Endodermal cell (in vitro differentiated cells): ENCODE results near the gene CFAP251. TPM values are rescaled to one million over a fixed set of nuclear protein-coding genes. Genes with fewer than 3 reads are reported as not detected.
"Not testable (repeated sequence)": the region's sequence is repeated elsewhere in the genome, so short reads cannot be mapped to it uniquely, and the experiment has no call there.

Experiments used
- DNase-seq: peaks from one replicate; pipeline ENCODE4 v3.0.0-alpha.2; 2017
- H3K27ac ChIP-seq: 2 replicates; pipeline ENCODE4 v1.5.1; 2013; ENCODE audit warnings: mild to moderate bottlenecking, low read depth, low read length, moderate library complexity
- H3K27me3 ChIP-seq: 2 replicates; pipeline ENCODE4 v1.6.1; 2013; ENCODE audit warnings: mild to moderate bottlenecking, low read length, moderate library complexity; ENCODE audit not compliant: insufficient read depth, control insufficient read depth, poor library complexity, severe bottlenecking
- H3K36me3 ChIP-seq: 2 replicates; pipeline ENCODE4 v1.7.0; 2013; ENCODE audit warnings: mild to moderate bottlenecking, low read length, moderate library complexity; ENCODE audit not compliant: control insufficient read depth, insufficient read depth
- H3K4me1 ChIP-seq: one replicate; pipeline ENCODE4 v1.7.0; 2013; ENCODE audit warnings: low read length; ENCODE audit not compliant: control insufficient read depth, insufficient read depth
- H3K4me3 ChIP-seq: 2 replicates; pipeline ENCODE4 v1.5.1; 2013; ENCODE audit warnings: mild to moderate bottlenecking, low read length, moderate library complexity
- H3K9ac ChIP-seq: 2 replicates; pipeline ENCODE4 v1.6.1; 2013; ENCODE audit warnings: mild to moderate bottlenecking, low read length, moderate library complexity; ENCODE audit not compliant: poor library complexity, severe bottlenecking; ENCODE audit errors: extremely low read depth
- H3K9me3 ChIP-seq: 2 replicates; pipeline ENCODE4 v1.6.1; 2013; ENCODE audit warnings: mild to moderate bottlenecking, low read length, moderate library complexity; ENCODE audit not compliant: control insufficient read depth
- H3K27ac Mint-ChIP-seq: 2 replicates; pipeline ENCODE4 v1.8.0; 2020; ENCODE audit warnings: mixed read lengths
- H3K27me3 Mint-ChIP-seq: 2 replicates; pipeline ENCODE4 v1.8.0; 2021; ENCODE audit warnings: mild to moderate bottlenecking, mixed read lengths; ENCODE audit not compliant: insufficient read depth
- H3K36me3 Mint-ChIP-seq: 2 replicates; pipeline ENCODE4 v1.8.0; 2020; ENCODE audit warnings: low read depth, mixed read lengths
- H3K4me1 Mint-ChIP-seq: 2 replicates; pipeline ENCODE4 v1.8.0; 2020; ENCODE audit warnings: mixed read lengths
- H3K4me3 Mint-ChIP-seq: 2 replicates; pipeline ENCODE4 v1.8.0; 2020; ENCODE audit warnings: mild to moderate bottlenecking, moderate library complexity, mixed read lengths
- H3K9me3 Mint-ChIP-seq: 2 replicates; pipeline ENCODE4 v1.8.0; 2020; ENCODE audit warnings: mild to moderate bottlenecking, mixed read lengths
- whole genome bisulfite sequencing, 2 experiments: methylation state at CpG; one replicate each; pipeline versions ENCODE4 v1.1.5 to v1.1.7; 2013; ENCODE audit warnings: missing lambda C conversion rate in 2 of 2, mixed read lengths in 1 of 2; ENCODE audit not compliant: insufficient coverage in 1 of 2, insufficient read length in 1 of 2; 5-methylcytosine and 5-hydroxymethylcytosine counted together
- total RNA-seq, 2 donors: library from RNA; stranded (reverse); fragmentation: NEBNext Ultra II Directional in 1 of 2; extraction: Animal tissue kit (Norgen Biotek cat#: 25700) in 1 of 2; gene quantifications; 2 replicates in 1 of 2; 3 replicates in 1 of 2; pipeline ENCODE4 v1.2.1, GENCODE V29; 2021
- TF ChIP-seq, protein P1 (sequence below): fragments of 200-600 bp; sonication (generic); conservative IDR thresholded peaks from 2 replicates; pipeline ENCODE4 v1.5.0; 2021; ENCODE audit warnings: antibody characterized with exemption, mild to moderate bottlenecking

CFAP251 gene
- total RNA-seq, 2 donors from 2014 or later = 3.4 to 11.2 TPM

DNA sequence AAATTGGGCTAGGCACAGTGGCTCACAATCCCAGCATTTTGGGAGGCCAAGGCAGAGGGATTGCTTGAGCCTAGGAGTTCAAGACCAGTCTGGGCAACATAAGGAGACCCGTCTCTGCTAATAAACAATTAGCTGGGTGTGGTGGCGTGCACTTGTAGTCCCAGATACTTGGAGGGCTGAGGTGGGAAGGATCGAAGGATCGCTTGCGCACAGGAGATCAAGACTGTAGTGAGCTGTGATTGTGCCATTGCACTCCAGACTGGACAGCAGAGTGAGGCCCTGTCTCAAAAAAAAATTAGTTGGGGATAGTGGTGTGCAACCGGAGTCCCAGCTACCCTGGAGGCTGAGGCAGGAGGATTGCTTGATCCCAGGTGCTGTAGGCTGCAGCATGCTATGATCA lies 64.6 kb downstream of the CFAP251 start:
- no peak overlapping the region for H3K27ac Mint-ChIP-seq
- H3K4me1 Mint-ChIP-seq = peaks cover 2% of the 10 kb centered on the region
- TF ChIP-seq, protein P1, sequence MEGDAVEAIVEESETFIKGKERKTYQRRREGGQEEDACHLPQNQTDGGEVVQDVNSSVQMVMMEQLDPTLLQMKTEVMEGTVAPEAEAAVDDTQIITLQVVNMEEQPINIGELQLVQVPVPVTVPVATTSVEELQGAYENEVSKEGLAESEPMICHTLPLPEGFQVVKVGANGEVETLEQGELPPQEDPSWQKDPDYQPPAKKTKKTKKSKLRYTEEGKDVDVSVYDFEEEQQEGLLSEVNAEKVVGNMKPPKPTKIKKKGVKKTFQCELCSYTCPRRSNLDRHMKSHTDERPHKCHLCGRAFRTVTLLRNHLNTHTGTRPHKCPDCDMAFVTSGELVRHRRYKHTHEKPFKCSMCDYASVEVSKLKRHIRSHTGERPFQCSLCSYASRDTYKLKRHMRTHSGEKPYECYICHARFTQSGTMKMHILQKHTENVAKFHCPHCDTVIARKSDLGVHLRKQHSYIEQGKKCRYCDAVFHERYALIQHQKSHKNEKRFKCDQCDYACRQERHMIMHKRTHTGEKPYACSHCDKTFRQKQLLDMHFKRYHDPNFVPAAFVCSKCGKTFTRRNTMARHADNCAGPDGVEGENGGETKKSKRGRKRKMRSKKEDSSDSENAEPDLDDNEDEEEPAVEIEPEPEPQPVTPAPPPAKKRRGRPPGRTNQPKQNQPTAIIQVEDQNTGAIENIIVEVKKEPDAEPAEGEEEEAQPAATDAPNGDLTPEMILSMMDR = no peak
- WGBS, 2 experiments = 94 to 96% methylated on average over 6 of the region's 6 CpGs
- no peak overlapping the region for H3K9ac ChIP-seq
- H3K9me3 ChIP-seq = no peaks in the 10 kb centered on the region
- H3K4me1 ChIP-seq = no peaks in the 10 kb centered on the region
- no peaks in the 10 kb centered on the region for H3K36me3 Mint-ChIP-seq
- no peaks in the 10 kb centered on the region for H3K36me3 ChIP-seq
- DNase-seq = no peak
- H3K27me3 Mint-ChIP-seq = no peaks in the 10 kb centered on the region
- H3K27me3 ChIP-seq = no peaks in the 10 kb centered on the region
- no peaks in the 10 kb centered on the region for H3K9me3 Mint-ChIP-seq
- no peak overlapping the region for H3K4me3 ChIP-seq
- no peak overlapping the region for H3K27ac ChIP-seq
- no peak overlapping the region for H3K4me3 Mint-ChIP-seq

DNA sequence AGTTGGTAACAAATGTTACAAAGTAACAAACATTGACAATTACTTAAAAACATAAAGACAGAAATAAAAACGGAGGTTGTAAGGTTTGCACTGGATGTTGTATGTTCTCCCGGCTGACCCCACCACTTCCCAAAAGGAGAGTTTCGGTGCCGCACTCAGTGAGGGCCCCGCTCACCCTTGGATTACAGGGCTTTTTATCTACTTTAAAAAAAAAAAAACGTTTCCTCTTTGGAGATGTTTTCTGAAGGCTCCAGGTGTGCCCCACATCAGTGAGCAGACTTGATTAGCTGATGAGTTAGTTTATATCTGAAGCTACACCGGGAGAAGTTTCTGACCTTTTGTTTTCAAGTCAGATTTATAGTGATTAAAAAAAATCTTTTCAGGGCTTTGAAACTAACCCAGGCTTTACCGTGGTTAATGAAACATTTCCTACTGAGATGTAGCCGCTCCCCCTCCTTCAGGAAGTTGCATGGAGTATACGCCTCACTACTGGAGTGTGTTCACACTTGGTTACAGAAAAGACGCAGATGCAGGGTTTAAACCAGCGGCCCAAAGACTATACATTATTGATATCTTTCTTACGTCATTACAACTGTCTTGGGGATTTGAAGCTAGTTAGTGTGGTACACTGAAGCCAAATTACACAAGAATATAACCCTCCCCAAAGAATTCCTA lies 65.3 kb downstream of the CFAP251 start:
- Mint-ChIP-seq H3K9me3 (no peaks in the 10 kb centered on the region), H3K36me3 (no peaks in the 10 kb centered on the region), H3K27me3 (no peaks in the 10 kb centered on the region), H3K4me3 (no peak overlapping the region), H3K27ac (no peak overlapping the region), H3K4me1 (peaks cover 2% of the 10 kb centered on the region)
- Histone ChIP-seq H3K4me1 (no peaks in the 10 kb centered on the region), H3K27me3 (no peaks in the 10 kb centered on the region), H3K27ac (no peak overlapping the region), H3K9me3 (no peaks in the 10 kb centered on the region), H3K36me3 (no peaks in the 10 kb centered on the region), H3K9ac (no peak overlapping the region), H3K4me3 (no peak overlapping the region)
- TF ChIP-seq, protein P1 = no peak
- no peak for DNase-seq
- 87 to 89% methylated on average over 9 to 13 of the region's 13 CpGs for WGBS, 2 experiments

DNA sequence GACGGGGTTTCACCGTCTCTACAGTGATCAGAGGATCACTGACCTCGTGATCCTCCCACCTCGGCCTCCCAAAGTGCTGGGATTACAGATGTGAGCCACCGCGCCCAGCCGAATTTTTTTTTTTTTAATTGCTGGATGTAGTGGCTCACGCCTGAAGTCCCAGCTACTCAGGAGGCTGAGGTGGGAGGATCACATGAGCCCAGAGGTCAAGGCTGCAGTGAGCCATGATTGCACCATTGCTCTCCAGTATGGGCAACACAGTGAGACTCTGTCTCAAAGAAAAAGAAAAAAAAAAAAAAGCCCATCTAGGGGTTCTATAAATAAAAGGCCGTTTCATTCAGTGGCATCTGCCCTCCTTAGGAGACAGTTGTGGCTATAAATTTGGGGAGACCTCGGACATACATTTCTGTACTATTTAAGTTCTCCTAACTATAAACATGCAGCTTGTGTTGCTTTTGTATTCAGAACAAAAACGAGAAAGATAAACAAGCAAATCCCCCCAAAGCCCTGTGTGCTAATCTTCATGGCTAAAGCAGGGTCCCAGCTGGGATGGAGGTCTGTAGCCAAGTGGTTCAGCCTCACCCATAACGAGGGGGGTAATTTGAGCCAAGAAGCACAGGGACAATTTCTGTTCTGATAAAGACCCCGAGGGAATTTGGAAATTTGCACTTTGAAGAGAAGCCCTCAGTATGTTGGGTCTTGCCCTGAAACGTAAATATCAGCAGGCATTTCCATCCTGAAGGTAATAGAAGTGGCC lies 68.3 kb downstream of the CFAP251 start:
- H3K36me3 ChIP-seq = no peaks in the 10 kb centered on the region
- no peak overlapping the region for H3K4me3 Mint-ChIP-seq
- no peaks in the 10 kb centered on the region for H3K9me3 ChIP-seq
- H3K4me1 ChIP-seq = no peaks in the 10 kb centered on the region
- H3K4me1 Mint-ChIP-seq = peaks cover 2% of the 10 kb centered on the region
- no peaks in the 10 kb centered on the region for H3K36me3 Mint-ChIP-seq
- TF ChIP-seq, protein P1 = no peak
- no peak overlapping the region for H3K27ac ChIP-seq
- H3K9me3 Mint-ChIP-seq = peaks cover under 1% of the 10 kb centered on the region
- no peak overlapping the region for H3K4me3 ChIP-seq
- WGBS, 2 experiments = 93 to 94% methylated on average over 12 to 13 of the region's 14 CpGs
- H3K27me3 Mint-ChIP-seq = no peaks in the 10 kb centered on the region
- DNase-seq = no peak
- no peak overlapping the region for H3K9ac ChIP-seq
- no peaks in the 10 kb centered on the region for H3K27me3 ChIP-seq
- no peak overlapping the region for H3K27ac Mint-ChIP-seq

DNA sequence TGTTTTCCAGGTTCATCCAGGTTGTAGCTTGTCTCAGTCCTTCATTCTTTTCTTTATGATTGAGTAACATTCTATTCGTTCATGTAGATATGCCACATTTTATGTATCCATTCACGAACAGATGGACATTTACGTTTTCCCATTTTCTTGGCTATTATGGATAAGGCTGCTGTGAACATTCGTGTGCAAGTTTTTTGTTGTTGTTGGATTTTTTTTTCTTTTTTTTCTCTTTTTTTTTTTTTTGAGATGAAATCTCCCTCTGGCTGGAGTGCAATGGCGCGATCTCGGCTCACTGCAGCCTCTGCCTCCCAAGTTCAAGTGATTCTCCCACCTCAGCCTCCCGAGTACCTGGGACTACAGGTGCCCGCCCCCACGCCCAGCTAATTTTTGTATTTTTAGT lies 70.1 kb downstream of the CFAP251 start:
- not testable (repeated sequence) for H3K27me3 Mint-ChIP-seq, H3K9me3 Mint-ChIP-seq, H3K9ac ChIP-seq, H3K9me3 ChIP-seq, H3K27ac ChIP-seq, H3K27ac Mint-ChIP-seq, H3K4me1 ChIP-seq, H3K4me1 Mint-ChIP-seq, H3K36me3 Mint-ChIP-seq, H3K4me3 ChIP-seq, H3K27me3 ChIP-seq, DNase-seq, H3K36me3 ChIP-seq, H3K4me3 Mint-ChIP-seq
- 93 to 100% methylated on average over 1 to 10 of the region's 10 CpGs for WGBS, 2 experiments
